GM18517 (cell line): Measurements from ENCODE around the gene HMGCS2.

Experiments
- ATAC-seq: cut with Tn5 transposase; IDR thresholded peaks from one replicate; pipeline ENCODE4 v1.9.1; 2021; ENCODE audit warnings: mild to moderate bottlenecking, moderate library complexity; ENCODE audit not compliant: unreplicated experiment

HMGCS2 gene

DNA sequence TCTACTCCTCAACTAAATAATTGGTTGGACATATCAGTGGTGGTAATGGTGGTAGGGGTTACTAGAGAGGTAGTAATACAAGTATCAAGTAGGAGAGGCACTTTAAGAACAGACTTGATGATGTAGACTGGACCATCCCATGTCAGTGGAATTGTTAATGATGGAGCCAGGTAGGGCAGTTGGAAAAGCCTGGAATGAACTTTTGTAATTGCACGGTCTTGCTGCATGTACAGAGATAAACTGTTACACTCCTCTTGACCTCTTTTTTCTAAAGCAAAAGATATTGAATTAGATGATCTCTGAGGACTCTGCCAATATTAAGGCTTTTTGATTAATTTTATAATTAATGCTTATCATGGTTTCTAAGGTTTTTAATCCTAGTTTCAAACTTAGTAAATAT lies 5.8 kb downstream of the HMGCS2 start:
- ATAC-seq, result no peak

DNA sequence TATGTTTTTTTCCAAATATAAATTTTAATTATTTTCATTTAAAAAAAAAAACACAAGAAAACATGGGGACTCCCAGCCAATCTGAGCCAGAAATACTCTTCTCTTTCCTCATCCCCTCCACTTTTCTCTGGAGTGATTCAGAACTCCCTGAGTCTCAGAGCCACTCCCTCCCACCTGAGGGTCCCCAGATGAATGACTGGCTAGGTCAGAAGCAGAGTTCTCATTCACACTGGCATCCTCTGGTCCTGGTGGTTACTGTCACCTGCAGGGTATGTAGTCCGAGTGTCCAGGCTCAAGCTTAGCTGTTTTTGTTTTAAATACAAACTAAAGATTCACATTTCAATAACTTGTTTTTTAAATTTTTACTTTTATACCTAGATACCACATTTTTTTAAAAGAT lies 6.3 kb downstream of the HMGCS2 start:
- no peak for ATAC-seq

DNA sequence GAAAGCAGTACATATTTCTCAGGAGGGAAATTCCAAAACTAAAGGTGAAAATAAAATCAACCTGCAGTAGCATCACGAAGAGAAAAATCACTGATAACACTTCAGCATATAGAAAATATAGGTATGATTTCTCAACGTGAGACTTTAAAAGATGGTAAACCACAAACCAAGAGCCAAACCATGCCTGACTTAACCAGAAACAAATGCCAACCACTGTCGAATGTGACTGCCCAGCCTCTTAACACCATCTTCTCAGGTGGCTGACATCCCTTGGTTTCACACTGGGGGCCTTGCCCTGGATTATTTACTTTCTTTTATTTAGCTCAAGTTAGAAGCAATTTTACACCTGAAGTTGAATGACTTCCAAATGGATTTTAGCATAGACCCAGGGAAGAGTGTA lies 10.1 kb downstream of the HMGCS2 start:
- ATAC-seq, result no peak

DNA sequence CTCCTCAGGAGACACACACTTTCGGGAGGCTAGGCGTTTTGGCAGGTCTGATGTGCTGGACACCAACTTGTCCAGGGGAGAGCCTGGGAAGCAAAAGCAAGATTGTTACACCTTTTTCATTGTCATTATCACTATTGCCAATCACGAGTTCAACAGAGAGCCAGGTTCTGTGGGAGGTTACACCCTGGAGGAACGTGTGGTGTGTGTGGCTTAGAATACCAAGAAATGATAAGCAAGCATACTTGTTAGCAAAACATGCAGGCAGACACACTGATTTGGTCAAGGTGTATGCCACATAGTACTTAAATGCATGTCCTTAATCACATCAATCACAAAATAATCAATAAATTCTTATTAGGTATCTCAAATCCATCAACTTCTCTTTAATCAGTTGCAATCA lies 16.1 kb downstream of the HMGCS2 start:
- ATAC-seq, result no peak

DNA sequence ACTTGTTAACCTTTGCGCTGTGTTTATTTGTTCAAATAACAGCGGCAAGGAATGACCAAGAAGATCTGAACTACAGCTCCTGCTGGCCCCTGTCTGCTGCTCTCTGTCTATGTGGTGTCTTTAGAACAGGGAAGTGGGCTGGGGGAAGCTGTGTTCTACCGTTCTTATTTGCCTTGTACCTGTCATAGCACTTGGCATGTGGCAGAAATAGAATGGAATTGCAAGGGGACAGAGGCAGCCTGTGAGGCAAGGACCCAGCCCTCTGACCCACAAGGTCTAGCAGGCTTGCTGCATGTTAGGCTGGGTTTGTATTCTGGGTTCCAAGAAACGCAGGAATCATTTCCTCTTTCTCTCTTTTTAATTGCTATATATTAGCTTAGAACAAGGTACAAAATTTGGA lies 20.7 kb downstream of the HMGCS2 start:
- ATAC-seq, result no peak

DNA sequence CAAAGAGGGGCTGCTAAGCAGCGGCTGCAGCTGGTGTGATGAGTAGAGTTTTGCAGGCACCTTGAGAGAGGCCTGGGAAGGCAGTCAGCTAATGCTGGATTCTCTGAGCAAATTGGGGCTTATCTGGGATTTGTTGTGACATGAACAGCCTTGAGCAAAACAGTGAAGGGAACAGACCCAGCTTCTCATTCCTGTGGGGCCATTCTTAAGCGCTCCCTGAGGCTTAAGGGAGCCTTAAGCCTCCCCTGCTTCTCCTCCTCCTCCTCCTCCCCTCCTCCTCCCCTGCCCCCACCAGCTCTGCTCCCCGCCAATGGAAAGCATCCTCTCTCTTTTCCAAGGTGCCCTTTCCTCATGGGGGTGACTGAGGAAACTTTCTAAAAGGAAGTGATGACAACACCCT lies 21.3 kb downstream of the HMGCS2 start:
- ATAC-seq, result no peak

DNA sequence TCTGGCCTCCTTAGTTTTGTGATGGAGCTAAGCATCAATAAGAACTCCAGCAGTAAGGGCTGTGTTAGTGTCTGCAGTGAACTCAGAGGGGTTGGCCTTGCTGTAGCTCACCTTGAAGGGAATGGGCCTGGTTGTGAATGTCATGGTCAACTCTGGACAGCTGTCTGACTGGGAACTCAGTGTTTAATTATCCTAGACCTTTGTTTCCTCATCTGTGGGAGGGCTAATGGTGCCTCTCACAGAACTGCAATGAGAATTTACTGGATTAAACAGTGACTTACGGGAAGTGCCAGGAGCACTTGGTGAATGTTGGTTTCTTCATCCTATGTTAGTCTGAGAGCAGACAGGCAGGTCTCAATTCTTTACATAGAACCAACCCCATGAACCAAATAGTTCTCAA lies 23.7 kb downstream of the HMGCS2 start:
- ATAC-seq, result no peak

DNA sequence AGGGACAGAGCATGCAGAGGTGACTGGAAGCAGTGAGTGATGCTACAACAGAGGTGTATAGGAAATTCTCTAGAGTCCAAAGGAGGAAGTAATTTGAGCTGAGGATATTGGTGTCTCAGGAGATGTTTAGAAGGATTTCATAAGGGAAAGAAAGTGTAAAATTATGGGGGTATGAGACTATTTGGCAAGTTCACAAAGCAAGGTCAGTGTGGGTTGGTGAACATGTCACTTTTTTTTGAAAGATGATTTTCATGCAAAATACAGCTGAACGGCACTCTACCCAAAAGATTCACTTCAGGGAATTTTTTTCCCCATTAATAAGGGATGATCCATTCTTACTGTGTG lies 24.1 kb downstream of the HMGCS2 start:
- ATAC-seq, result no peak

DNA sequence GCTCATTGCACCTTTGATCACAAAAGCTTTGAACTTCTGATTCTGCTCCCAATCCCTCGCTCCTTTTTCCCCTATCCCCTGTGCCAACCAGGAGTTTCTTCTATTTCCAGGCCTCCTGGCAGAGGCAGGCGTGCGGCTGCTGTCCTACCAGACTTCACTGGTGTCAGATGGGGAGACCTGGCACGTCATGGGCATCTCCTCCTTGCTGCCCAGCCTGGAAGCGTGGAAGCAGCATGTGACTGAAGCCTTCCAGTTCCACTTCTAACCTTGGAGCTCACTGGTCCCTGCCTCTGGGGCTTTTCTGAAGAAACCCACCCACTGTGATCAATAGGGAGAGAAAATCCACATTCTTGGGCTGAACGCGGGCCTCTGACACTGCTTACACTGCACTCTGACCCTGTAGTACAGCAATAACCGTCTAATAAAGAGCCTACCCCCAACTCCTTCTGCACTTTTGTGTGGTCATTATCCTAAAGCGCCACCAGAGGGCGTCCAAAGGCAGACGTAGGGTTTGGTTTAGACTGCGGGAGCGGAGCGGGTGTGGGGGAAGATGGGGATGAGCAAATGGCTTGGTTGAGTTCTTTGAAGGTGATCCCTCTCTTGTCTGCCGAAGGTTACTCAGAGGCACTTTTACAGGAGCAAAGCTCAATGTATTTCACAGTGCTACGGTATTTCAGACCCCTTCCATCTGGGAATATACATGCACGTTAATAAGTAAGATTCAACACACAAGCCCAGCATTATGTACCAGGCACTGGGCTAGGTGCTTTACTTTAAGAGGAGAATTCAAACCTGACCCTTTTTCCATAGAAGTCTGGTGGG lies 24.7 kb downstream of the HMGCS2 start:
- ATAC-seq, result peak; percentile 71

DNA sequence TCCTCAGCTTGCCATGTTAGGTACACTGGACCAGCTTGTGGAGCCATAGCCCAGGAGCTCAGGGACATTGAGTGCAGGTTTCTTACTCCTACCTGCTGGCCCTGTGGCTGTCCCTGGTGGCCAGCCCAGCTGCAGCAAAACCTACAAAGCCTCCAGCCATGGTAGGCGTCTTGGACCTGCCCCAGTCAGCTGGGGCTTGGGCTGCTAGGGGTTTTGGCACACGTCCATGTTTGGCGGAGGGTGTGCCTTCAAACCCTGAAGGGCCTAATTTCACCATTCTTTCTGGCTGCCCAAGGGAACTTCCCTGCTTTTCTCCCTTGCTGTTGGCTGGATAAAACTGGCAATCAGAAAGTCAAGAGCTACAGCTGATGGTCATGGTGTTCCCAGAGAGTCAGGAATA lies 25.4 kb downstream of the HMGCS2 start:
- ATAC-seq, result no peak

DNA sequence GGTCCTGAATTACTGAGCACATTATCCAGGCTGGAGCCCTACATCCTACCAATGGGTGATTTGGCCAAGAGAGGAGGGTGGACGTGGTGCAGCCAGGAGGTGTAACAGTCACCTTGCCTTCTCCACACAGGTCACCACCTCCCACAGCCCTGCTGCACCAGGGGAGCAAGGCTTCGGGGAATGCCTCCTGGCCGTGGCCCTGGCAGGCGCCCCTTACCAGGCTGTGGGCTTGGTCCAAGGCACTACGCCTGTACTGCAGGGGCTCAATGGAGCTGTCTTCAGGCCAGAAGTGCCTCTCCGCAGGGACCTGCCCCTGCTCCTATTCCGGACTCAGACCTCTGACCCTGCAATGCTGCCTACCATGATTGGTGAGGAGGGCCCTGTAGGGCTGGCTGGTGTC lies 26.0 kb downstream of the HMGCS2 start:
- no peak for ATAC-seq

DNA sequence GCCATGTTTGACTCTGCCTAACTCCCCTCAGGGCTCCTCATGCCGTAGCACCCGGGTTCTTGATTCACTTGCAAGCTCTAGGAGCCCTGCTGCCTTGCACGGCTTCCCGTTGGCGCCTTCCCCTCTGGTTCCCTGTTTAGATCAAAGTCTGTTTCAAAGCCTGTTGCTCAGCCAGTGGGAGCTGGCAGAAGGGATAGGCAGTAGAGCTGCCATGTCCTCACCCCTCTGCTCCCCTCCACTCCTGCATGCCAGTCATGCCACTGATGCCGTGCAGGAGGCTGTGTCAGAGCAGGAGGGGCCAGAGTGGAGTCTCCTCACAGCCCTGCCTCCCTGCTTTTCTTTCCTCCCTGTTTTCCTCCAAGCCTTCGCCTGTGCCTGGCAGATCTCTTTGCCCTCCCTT lies 26.5 kb downstream of the HMGCS2 start:
- no peak for ATAC-seq

DNA sequence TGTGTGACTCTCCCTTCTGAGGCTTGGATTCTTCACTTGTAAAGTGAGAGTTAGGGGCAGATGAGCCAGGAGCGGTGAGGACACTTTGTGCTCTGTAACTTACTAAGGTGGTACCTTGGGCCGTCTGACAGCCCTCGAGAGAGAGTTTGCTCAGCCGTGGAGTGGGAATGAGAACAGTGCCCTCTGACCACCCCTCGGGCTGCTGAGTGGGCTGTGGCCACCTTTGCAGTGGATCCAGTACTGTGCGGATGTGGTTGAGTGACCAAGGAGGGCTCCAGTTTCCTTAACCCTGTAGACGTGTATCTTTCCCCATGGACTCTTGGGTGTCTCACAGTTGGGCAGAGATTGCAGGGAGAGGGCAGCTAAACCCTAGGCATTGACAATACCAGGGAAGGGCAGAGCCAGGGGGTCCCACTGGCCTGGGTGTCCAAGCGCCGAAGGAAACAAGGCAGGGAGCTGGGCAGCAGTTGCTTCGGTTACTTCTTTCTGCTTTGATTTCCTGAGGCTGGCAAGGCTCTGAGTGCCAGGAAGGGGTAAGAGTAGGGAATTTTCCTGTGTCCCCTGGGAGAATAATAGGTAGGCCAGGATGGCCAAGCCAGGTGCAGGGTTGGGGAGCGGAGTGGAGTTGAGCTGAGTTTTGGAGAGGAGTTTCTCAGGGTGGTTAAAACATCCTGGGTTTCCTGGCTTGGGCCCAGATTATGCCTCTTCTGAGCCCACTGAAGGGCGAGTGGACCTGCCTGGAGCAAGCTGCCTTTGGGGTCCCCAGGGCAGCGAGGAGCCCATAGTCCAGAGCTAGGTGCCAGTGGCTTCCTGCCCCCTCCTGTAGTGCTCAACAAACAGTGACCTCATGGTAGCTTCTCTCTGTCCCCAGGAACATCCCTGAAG lies 27.6 kb downstream of the HMGCS2 start:
- no peak for ATAC-seq

DNA sequence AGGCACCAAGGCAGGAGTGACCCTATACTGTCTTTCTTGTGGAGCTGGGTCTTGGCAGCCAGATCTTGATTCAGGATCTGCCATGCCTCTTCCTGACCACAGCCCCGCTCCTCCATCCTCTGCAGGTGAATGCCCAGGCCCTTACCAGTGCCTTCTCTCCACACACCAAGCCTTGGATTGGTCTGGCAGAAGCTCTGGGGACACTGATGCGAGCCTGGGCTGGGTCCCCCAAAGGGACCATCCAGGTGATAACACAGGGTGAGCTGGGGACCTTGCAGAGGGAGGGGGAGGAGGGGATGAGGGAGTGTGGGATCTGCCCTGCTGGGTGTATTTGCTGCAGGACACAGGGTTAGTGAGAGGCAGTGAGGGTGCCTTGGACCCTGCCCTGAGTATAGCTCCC lies 28.4 kb downstream of the HMGCS2 start:
- no peak for ATAC-seq

DNA sequence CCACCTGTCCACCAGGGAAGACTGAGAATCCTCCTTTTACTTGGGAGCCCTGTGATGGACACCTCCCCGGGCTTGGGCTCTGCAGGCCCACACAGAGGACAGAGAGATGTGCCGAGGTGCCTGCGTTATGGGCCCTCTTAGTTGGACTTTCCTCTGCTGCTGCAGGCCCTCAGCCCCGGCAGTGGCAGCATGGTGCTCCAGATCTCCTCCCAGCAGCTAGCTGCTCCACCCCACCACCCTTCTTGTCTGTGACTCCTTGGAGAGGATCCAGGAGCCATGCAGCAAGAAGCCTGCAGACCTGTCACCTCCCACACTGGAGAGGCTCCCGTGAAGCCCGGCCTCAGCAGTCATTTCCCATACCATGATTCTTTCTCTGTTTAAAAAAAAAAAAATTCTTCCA lies 29.6 kb downstream of the HMGCS2 start:
- no peak for ATAC-seq

DNA sequence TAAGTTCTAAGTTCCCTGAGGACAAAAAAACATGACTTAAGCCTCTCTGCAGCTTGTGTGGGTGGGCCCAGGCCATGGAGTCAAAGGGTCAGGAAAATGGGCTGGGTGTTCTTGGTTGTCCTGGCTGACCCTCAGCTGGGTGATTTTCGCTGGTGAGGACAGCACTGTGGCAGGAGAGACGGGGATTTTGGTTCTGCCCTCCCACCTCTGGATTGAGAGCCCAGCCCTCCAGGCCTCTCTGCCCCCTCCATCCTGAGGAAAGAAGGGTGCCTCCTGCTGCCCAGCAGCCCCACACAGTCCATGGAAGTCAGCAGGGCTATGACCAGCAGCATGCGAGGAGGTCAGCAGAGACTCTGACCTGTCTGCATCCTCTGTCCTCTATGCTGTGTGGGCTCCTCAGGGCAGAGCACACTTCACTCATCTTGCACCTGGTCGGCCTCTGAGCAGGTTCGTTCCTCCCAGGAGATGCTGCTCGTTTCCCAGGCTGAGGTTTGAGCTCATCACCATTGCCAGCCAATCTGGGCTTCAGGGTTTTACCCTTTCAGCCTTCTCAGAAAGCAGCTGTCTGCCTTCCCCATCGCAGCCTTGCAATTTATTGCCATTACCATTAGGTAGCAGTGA lies 30.5 kb downstream of the HMGCS2 start:
- no peak for ATAC-seq

DNA sequence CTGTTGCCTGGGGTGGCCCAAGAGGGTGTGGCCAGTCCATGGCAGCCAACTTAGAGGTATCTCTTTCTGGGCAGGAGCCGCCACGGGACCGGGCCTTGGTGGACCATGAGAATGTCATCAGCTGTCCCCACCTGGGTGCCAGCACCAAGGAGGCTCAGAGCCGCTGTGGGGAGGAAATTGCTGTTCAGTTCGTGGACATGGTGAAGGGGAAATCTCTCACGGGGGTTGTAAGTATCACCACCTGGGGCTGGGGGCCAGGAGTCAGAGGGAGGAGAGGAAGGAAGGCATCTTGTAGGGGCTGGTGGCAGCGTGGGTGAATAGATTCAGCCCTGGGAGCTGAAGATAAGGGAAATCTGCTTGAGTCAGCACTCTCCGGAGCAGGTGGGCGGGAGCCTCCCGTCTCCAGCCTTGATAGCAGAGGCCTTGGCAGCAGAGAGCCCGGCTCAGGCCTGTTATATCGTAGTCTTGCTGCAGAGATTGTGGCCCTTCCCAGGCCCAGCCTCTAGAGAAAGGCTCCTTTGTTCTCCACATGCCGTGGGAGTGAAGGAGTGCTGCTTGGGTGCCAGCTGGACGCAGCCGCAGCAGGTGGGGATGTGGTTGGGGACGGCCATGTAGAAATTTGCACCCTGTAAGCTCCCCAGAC lies 31.5 kb downstream of the HMGCS2 start:
- ATAC-seq, result no peak

DNA sequence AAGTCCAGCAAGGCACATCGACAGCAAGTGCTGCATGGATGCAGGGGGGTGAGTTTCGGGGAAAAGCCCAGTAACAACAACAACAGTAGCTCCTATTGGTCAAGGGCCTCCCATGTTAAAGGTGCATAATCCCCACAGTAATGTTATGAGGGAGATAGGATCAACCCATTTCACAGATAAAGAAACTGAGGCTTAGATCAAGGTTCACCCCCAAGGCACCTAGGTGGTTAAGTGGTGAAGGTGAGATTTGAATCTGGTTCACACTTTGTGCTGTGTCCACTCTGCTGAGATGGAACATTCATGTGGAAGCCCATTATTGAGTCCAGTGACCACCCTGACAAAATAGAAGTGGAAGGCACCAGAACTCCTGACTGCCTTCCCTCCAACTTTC lies 32.1 kb downstream of the HMGCS2 start:
- no peak for ATAC-seq

DNA sequence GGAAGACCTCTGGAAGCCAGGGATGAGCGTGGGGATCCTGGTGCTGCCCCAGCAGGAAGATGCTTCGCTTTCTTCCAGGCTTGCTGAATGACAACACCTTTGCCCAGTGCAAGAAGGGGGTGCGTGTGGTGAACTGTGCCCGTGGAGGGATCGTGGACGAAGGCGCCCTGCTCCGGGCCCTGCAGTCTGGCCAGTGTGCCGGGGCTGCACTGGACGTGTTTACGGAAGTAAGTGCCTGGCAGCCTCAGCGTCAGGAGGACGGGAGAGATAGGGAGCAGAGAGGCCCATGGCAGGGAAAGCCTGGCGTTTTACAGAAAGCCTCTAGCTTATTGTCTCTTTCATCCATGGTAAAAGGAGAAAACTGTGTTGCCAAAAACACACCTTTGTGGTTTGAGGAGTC lies 33.5 kb downstream of the HMGCS2 start:
- ATAC-seq, result no peak

DNA sequence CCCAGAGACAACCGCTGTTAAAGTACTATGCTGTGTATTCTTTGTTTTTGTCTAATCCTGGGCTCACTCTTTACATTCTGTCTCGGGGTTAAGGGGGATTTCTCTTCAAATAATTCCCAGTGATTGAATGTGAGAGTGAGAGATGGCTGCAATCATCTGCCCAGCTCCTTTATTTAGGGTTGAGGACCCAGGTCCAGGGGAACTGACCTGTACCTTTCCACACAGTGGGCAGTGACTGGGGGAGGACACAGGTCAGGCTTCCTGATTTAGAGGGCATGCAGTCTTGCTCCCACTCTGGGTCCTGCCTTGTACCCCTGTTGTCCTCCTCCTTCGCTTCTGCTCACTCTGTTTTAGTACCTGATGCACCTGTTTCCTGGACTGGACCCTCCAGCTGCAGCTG lies 35.0 kb downstream of the HMGCS2 start:
- ATAC-seq, result no peak

DNA sequence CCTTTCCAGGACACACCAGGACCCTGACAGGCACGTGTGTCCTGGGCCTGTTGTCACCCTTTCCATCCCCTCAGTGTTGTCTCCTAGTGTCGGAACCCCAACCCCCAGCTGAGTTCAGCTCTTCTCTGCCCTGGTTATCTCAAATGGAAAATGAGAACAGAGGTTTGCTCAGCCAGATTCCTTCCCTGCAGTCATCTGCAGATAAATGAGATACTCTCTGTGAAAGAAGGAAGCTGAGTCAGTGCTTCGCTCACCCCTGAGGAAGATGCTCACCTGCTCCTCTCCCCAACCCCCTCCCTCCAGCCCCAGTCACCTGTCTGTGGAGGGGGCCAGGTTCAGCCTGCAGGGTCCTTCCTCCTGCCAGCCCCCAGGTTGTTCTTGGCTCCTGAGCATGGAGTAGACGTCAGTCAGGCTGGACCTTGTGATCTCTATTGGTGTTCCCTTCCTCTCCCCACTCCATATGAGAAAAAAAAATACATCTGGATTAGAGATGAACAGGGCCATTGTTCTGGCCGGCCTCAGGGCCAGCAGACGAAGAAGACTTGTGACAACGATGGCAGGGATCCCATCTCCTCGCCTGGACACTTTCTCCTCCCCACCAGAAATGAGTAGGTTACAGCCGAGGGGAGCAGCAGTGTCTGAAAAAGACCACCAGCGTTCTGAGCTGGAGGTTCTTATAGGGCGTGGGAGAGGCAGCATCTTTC lies 36.1 kb downstream of the HMGCS2 start:
- ATAC-seq, result no peak
